Heart left ventricle (tissue), 13 donors: ENCODE data around the gene CUL5.

ENCODE experiments used
- CTCF ChIP-seq, 12 donors: fragments of 200-600 bp; sonication (generic) in 4 of 12; IDR thresholded peaks; one replicate each; pipeline versions ENCODE4 v1.5.0 to v1.8.0; 2018 to 2022; ENCODE audit warnings: antibody characterized with exemption in 12 of 12, mild to moderate bottlenecking in 5 of 12
- POLR2A ChIP-seq, 2 donors: fragments of 450-650 bp; IDR thresholded peaks; one replicate each; pipeline ENCODE4 v1.6.1; 2017; ENCODE audit warnings: antibody characterized with exemption in 2 of 2, mild to moderate bottlenecking in 2 of 2, moderate library complexity in 2 of 2
- donor health status: ischemic (EF 13 %, LVEDD 7.1; RV severe dilation, severe dysfunction).
- donor health status: DM: no; HTN: yes; CAD: no.
- donor health status: DM: no; HTN: no; CAD: no.
- donor health status: ischemic (EF 25% LVEDD 6.9; RV normal size, moderate dysfunction).
- donor health status: ischemic (EF 25% LVEDD 5.7; RV mildly dilated, moderate dysfunction).
- donor health status: ischemic (EF 35%, LVEDD 5.7; RV mildly dilated, moderate dysfunction).
- donor health status: nonischemic (EF 11% LVEDD 7.7; RV severe dilation, severe dysfunction).
- donor health status: DM: yes; HTN: yes; CAD: no.
- donor health status: PGD.
- donor health status: ischemic (EF 29% LVEDD 5.4; RV normal size, mild dysfunction).
- donor health status: nonischemic (EF 23%, LVEDD 6.1; RV moderate dilation, normal function).

DNA sequence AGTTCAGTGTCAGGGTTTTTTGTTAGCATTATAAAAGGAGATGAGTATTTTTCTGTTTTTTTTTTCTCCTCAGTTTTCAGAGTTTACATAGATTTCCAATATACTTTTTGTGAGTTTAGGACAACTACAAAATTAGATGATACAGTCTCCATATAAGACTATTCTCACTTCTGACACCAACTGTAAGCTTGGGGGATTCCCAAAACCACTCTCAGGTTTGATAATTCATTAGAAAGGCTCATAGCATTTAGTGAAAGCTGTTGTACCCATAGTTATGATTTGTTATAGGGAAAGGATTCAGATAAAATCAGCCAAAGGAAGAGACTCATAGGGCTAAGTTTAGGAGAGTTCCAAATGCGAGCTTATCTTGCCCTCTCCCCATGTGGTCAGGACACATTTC is 24.1 kb downstream of the CUL5 start:
- TF ChIP-seq CTCF (IDR thresholded peaks at IDR 0.05) (no peak), POLR2A (IDR thresholded peaks at IDR 0.05) (no peak)
